ENCODE data around the gene TLR3.
"Not testable (repeated sequence)": the region's sequence is repeated elsewhere in the genome, so short reads cannot be mapped to it uniquely, and the experiment has no call there.

TLR3 gene

GRCh38 chr4:186068581-186069348, at the start of gene TLR3:
TSS of gene TLR3 (plus strand) at chr4:186069156. CDS start at chr4:186076620, 7,464 bp downstream.
- no peak for DNase-seq

- DNase-seq: no peak
Measured at GRCh38 chr4:186019269-186019668, 49.7 kb upstream of the TLR3 start.

GRCh38 chr4:186020106-186020792, 48.7 kb upstream of the TLR3 start:
- DNase-seq: no peak

- no peak for DNase-seq
Measured at GRCh38 chr4:186020793-186021407, 48.1 kb upstream of the TLR3 start.

- peak; percentile 45 for DNase-seq
Measured at GRCh38 chr4:186021461-186022167, 47.3 kb upstream of the TLR3 start.

- no peak for DNase-seq
Measured at GRCh38 chr4:186023975-186024374, 45.0 kb upstream of the TLR3 start.

GRCh38 chr4:186024637-186025407, 44.1 kb upstream of the TLR3 start:
- no peak for DNase-seq

- no peak for DNase-seq
Measured at GRCh38 chr4:186025408-186025690, 43.6 kb upstream of the TLR3 start.

- DNase-seq: no peak
Measured at GRCh38 chr4:186027405-186027804, 41.6 kb upstream of the TLR3 start.

GRCh38 chr4:186029571-186030398, 39.2 kb upstream of the TLR3 start:
- DNase-seq: peak; percentile 81

GRCh38 chr4:186030399-186030775, 38.6 kb upstream of the TLR3 start:
- DNase-seq: no peak

GRCh38 chr4:186030795-186031194, 38.2 kb upstream of the TLR3 start:
- no peak for DNase-seq

- DNase-seq: no peak
Measured at GRCh38 chr4:186032259-186032658, 36.7 kb upstream of the TLR3 start.

- no peak for DNase-seq
Measured at GRCh38 chr4:186033027-186033426, 35.9 kb upstream of the TLR3 start.

- DNase-seq: not testable (repeated sequence)
Measured at GRCh38 chr4:186034613-186035012, 34.3 kb upstream of the TLR3 start.

- no peak for DNase-seq
Measured at GRCh38 chr4:186036976-186037581, 31.9 kb upstream of the TLR3 start.

GRCh38 chr4:186037692-186038658, 31.0 kb upstream of the TLR3 start:
- DNase-seq: peak; percentile 52

- no peak for DNase-seq
Measured at GRCh38 chr4:186039697-186040096, 29.3 kb upstream of the TLR3 start.

- no peak for DNase-seq
Measured at GRCh38 chr4:186040316-186040715, 28.6 kb upstream of the TLR3 start.

GRCh38 chr4:186047501-186047900, 21.5 kb upstream of the TLR3 start:
- not testable (repeated sequence) for DNase-seq

Measured in NCI-H1092 (cell line).